Skeletal muscle cell (primary cell): ENCODE data around the gene PPARG.

ENCODE experiments used
- DNase-seq: peaks from one replicate; pipeline ENCODE4 v3.0.0-alpha.2; 2010; ENCODE audit warnings: low read depth
- H3K4me3 ChIP-seq: 2 replicates; pipeline ENCODE4 v1.5.1; 2011; ENCODE audit warnings: low read depth, mild to moderate bottlenecking, control low read depth, low read length, moderate library complexity

Gene PPARG

GRCh38 chr3:12302564-12302963 lies 13.7 kb downstream of the PPARG start:
- DNase-seq = no peak
- no peak overlapping the region for H3K4me3 ChIP-seq

DNA sequence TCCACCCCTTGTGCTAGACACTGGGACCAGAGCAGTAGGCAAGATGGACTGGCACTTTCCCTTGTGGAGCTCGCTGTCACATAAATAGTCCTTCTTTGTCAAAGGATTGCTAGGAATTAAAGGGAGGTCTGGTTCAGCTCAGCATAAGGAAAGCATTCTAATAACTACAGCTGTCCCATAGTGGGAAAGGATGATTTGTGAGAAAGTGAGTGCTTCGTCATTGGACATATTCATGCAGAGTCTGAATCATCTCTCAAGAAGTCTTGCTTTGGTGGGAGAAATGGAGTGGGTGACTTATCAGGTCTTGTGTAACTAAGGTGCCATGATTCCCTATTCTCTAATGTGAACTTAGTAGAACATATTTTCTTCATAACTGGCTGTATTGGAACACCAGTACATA lies 14.7 kb downstream of the PPARG start:
- peak; percentile 95 for DNase-seq
- H3K4me3 ChIP-seq = no peak overlapping the region

DNA sequence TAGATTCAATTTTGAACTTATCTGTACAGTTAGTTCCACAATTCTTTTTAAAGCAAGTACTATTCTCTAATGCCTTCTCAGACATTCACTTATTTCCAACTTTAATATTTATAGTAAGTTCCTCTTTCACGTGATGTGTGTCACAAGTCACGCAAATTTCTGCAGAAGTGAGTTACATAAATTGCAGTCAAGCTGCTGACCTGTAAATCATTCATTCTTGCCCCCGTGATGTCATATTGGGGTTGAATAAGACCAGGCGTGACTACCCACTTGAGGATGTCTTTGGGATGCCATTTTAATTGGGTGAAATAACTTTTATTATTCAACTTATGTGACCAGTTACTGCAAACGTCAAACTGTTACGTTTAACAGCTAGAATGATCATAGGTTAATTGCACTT lies 15.1 kb downstream of the PPARG start:
- no peak for DNase-seq
- H3K4me3 ChIP-seq = no peak overlapping the region

DNA sequence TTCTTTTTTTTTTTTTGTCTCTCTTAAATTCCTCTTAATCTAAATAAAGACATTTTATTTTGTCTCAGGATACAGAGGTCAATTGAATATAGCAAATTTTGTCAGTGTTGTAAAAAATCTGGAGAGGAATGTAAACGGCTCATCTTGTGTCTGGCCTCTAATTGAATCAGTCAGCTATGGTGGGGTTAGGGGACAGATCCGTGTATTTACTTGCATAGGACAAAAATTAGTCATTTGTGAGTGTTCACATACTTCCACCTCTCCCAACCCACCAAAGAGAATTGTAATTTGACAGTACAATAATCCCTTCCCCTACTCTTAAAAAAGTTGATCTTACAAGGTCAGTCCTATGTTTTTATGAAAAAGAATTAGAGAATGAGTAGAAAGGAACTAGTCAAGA lies 18.3 kb downstream of the PPARG start:
- DNase-seq = no peak

DNA sequence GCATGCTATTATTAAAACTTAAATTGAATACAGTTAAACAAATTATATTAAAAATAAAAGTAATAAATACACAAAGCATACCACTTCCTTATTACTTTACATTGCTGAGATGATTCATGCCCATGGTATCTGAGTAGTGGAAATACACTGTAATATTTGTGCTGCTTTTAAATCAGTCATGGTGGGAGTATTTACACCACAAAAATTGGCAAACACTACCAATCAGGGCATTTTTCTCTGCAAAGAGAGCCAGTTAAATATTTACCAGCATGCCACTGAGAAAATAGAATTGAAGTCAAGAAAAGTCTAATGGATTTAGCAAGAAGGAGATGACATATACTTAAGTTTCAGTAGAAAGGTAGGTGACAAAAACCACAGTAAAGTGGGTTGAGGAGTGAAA lies 19.6 kb downstream of the PPARG start:
- H3K4me3 ChIP-seq = no peak overlapping the region
- DNase-seq = peak; percentile 62

More for the DNA sequence above, 18.3 kb downstream of the PPARG start:
- H3K4me3 ChIP-seq = no peak overlapping the region

DNA sequence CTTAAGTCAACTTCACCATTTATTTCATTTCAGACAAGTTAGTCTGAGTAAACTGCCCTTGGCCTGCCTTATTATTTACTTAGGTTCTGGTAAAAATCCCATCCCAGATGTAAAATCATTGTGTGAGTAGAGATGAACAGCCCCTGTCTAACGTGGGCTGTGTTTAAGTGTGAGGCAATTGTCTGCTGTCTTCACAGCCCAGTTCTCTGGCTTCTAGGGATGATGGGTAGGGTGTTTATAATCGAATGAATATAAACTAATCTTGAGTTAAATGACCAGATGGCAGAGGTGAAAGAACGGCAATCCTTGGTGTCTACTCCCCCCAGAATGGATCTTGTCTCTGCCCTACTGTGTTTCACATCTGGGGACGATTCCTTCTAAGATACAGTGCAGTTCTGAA lies 20.8 kb downstream of the PPARG start:
- DNase-seq = no peak

GRCh38 chr3:12312010-12312409 lies 23.1 kb downstream of the PPARG start:
- no peak for DNase-seq
- H3K4me3 ChIP-seq = no peak overlapping the region

More for the DNA sequence above, 20.8 kb downstream of the PPARG start:
- H3K4me3 ChIP-seq = no peak overlapping the region

DNA sequence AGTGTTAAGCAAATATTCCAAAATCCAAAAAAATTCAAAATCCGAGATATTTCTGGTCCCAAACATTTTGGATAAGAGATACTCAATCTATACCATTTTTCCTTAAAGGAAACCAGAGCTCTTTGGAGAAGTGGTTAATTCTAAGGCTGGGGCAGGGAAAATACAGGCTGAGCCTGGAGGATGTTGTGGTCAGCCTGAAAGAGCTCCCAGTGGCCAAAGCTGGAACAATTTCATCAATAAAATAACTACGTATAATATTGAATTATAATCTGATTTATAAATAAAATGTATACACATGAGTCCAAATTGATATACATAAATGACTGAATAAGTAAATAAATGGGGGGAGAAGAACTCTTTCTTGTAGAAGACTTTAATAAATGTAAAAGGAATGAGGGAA lies 24.6 kb downstream of the PPARG start:
- H3K4me3 ChIP-seq = no peak overlapping the region
- DNase-seq = no peak

DNA sequence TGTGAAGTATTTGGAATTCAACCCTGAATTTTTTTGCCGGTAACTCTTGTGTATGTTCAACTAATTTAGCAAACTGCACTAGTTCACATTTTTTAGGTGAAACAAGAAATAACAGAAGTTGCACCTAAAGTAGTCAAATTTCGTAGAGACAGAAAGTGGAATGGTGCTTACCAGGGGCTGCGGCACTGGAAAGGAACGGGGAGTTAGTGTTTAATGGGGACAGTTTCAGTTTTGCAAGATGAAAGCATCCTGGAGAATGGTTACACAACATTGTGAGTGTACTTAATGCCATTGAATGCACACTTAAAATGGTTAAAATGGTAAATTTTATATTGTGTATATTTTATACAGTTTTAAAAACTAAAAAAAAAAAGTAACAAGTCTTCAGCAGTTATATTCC lies 27.4 kb downstream of the PPARG start:
- H3K4me3 ChIP-seq = no peak overlapping the region
- DNase-seq = no peak

DNA sequence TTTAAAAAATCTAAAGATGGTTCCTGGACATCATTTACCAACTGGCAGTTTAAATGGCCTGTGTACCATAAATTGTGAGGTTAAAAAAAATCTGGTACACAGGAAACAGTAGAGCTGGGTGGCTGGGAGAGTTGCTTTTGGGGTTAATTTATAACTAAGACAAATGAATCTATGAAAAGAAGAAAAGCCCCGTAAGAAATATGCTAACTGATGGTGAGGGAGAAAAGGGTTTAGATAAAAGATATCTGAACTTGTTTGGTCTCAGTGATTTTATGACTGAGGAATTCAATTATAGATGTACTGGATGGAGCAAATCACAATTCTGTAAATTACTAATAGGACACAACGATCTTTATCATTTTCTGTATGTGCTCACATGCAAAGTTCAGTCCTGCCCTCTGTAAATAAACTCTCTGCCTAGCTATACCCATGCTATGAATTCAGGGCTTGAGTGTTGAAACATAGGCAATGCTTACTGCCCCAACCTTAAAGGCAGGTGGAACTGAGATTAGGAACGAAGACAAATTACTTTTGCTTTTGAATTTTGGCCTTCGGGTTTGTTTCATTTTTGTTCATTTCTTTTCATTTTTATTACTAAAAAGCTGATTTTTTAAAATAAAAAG lies 28.0 kb downstream of the PPARG start:
- DNase-seq = no peak
- no peak overlapping the region for H3K4me3 ChIP-seq

DNA sequence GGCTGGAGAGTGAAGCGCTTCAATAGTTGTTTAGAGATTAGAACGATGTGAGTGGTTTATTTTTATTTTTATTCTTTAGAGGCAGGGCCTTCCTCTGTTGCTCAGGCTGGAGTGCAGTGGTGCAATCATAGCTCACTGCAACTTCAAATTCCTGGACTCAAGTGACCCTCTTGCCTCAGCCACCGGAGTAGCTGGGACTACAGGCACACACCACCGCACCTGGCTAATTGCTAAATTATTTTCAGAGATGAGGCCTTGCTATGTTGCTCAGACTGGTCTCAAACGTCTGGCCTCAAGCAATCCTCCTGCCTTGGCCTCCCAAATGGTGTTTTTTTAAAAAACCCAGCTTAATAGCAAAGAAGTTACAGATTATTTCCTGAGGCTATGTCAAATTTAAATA lies 29.0 kb downstream of the PPARG start:
- no peak overlapping the region for H3K4me3 ChIP-seq
- no peak for DNase-seq

- no peak for DNase-seq
- H3K4me3 ChIP-seq = no peak overlapping the region
Observed at GRCh38 chr3:12318758-12319621, 30.1 kb downstream of the PPARG start.

DNA sequence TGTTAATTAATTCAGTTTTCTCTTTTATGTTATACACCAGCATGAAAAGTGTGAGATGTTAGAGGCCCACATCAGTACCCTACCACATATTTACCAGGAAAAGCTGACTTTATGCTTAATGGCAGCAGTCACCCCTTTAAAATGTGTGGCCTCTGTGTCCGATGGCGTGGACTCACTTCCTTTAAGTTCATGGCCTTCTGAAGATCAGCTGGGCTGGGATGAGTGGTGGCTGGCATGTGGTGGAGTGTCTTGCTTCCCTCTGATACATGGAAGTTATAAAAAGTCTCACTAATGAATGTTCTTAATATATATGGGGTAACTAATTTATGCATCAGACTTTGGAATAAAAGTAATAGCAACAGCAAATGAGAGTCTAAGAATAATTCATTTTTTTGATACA lies 32.1 kb downstream of the PPARG start:
- no peak overlapping the region for H3K4me3 ChIP-seq
- DNase-seq = no peak

DNA sequence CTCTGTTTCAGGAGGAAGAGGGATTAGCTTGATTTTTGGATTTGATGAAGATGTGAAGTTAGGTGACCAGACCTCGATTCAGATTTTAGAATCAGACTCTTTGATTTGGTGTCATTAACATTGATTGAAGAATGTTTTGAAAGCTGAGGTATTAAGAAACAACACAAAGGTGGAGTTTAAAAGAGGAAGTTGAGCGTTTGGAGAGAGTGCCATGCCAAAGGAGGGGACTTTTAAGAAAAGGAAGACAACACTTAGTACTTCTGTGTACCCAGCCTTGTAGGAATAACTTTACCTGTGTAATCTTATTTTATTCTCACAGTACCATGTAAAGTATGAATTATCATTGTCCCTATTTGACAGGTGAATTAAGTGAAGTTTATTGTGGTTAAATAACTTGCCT lies 34.4 kb downstream of the PPARG start:
- H3K4me3 ChIP-seq = no peak overlapping the region
- no peak for DNase-seq

DNA sequence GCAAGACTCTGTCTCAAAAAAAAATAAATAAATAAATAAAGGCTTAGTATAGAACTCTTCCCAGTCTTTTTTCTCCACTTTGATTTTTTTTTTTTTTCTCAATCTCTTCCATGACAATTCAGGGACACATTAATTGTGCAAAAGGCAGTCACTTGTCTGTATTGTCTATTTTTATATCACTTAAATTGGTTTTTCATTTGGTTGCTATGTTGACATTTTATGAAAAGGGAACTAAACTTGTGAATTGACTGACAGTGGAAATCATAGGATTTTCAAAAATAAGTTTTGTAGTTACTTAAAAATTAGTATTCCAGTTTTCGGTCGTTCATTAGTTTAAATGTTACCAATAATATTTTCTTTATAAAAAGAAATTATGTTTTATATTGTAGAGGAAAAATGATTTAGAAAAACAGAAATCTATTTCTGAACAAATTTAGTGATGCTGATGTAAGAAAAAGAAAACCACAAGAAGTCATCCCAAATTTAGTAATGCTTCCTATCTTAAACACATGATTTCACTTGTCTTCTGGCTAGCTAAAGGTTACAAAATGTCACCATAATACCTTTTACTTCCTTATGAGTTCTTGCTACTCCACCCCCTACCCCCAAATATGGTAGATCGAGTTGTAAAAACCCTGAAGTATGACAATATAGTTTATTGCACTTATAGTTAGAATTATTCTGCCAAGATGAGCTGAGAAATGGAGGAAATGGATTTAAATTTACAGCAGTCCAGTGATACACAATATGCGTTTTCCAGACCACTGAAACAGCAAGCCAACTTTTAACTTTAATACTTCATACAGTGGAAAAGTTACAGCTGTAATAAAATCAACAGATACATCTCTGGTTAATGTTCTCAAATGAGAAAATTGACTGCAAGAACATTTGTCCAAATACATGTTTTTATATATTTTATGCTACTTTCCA lies 37.0 kb downstream of the PPARG start:
- DNase-seq = no peak
- no peak overlapping the region for H3K4me3 ChIP-seq

DNA sequence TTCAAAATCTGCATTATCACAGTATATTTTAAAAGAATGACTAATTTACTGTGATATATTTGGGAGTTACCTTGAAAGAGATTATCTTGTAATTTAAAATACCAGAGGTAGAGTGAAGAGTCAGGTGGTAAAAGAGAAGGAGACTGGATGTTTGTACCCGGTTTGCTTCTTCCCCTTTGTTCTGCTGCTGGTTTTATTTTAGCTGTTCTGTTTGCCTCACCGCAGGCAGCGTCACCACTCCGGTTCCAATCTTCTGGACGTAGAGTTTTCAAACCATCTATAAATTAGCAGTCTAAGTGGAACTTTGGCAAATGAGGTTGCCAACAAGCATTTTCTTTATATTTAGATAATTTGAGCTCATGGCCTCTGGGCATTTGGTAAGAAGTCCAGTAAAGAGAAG lies 38.2 kb downstream of the PPARG start:
- DNase-seq = no peak
- no peak overlapping the region for H3K4me3 ChIP-seq

GRCh38 chr3:12328132-12328836 lies 39.4 kb downstream of the PPARG start:
- no peak overlapping the region for H3K4me3 ChIP-seq
- no peak for DNase-seq

DNA sequence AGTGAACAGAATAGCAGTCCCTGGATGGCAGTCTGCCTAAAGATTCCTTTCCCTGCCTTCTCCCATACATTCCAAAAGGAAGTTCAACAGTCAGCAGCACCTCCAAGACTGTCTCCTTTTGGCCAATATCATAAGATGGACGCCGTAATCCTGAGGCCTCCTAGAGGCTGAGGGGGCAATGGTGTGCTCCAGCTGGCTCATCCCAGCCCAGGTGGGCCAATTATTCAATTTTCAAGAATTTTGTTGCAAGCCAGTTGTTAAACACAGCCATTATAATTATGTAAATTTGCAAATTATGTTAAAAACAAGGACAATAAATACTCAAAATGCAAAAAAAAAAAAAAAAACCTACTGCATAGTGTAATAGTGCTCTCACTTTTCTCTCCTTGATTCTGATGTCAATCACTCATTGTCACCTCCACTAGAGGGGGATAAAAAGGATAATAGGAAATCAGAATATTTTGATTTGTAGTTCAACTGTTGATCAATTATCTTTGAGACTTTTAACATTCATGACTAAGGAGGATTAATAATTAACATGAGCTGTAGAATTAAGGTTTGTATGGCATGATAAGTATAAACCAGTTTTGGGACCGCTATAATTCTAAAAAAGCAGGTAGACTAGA lies 40.1 kb downstream of the PPARG start:
- DNase-seq = no peak
- H3K4me3 ChIP-seq = no peak overlapping the region

- no peak for DNase-seq
- no peak overlapping the region for H3K4me3 ChIP-seq
Observed at GRCh38 chr3:12334786-12335185, 45.9 kb downstream of the PPARG start.
